Measurements from ENCODE around the gene MAST4.

MAST4 gene

DNA sequence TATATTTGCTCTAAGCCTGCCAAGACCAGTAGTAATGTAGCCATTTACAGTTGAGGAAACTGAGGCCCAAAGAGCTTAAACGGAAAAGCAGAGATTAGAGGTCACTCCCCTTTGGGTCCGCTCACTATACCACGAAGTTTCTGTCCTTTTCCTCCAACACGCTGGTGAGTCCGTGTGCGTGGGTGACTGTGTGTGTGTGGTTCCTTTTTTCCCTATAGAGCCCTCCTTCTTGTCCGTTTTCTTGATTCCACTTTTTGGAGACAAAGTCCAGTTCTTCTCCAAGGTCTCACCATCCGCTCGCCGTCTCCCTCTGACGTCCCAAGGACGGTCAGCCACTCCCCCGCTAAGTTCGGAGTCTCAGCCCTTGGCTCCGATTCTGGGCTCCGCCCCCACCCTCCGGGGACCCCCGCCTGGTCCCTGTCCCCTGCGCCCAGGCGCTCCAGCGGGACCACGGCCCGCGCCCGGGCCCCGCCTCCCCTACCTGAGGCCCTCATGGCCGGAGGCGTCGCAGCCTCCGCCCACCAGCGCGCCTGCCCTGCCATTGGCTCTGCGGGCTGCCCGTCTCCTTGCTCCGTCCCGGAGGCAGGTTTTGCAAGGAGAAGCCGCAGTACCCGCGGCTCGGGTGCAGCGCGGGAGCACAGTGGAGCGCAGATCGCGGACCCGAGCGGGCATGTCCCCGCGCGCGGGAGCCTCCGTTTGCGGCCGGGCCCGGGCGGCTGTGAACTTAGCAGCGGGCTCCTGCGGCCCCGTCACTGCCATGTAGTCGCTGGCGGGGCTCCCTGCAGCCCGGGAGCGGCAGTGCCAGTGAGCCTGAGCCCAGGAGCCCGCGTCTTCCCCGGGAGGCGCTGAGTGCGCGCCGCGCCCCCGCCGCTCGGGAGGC lies at the start of gene MAST4:
Gene MAST4, plus strand, starts transcription at position 638 of the 880 bp plus-strand sequence. CDS start 263 bp downstream, outside the sequence.
- DNase-seq (ENCODE audit: low read depth in 4 of 4, low spot score in 1 of 4): peak in 3 of 4 experiments; percentile 30 to 73 (median 57)

DNA sequence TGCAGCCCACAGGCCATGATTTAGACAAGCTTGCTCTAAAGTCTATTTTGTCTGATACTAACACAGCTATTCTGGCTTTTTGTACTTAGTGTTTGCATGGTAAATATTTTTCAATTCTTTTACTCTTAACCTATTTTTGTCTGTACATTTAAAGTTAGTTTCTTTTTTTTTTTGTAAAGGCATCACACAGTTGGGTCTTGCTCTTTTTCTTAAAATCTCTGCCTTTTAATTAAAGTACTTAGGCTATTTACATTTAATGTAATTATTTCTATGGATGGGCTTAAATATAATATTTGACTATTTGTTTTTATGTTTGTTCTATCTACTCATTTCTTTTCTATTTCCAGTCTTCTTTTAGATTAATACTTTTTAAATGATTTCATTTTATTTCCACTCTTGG lies 49.7 kb upstream of the MAST4 start:
- DNase-seq (ENCODE audit: low read depth in 4 of 4, low spot score in 1 of 4): no peak

DNA sequence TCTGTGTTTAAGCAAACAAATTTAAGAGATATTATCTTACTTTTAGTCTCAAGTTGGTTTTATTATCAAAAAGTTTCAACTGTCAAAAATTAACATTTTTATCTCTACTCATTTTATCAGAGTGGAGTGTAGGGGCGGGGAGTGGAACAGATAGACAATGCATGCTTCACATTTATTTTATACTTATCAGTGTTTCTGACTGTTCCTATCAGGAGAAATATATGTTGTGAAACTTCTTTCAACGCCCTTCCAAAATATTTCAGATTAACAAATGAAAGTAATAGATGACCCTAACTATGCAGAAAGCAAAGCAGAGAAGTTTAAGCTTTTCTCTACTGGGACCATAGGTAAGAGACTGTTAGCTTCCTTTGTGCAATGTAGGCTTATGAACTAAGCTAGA lies 44.9 kb upstream of the MAST4 start:
- no peak for DNase-seq (ENCODE audit: low read depth in 4 of 4, low spot score in 1 of 4)

DNA sequence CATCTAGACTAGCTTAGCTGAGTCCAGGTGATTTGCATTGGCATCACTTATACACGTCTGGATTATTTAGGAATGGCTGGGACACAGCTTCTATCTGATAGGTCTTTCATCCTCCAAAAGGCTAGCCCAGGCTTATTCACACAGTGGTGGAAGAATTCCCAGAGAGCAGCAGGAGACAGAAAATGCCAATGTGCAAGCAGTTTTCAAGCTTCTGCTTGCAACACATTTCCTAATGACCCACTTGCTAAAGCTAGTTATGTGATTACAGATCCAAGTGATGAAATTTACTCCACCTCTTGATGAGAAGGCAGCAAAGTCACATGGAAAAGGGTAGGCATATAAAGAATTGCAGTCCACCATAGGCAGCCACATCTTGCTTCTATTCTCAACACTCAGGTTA lies 44.2 kb upstream of the MAST4 start:
- no peak for DNase-seq (ENCODE audit: low read depth in 4 of 4, low spot score in 1 of 4)

DNA sequence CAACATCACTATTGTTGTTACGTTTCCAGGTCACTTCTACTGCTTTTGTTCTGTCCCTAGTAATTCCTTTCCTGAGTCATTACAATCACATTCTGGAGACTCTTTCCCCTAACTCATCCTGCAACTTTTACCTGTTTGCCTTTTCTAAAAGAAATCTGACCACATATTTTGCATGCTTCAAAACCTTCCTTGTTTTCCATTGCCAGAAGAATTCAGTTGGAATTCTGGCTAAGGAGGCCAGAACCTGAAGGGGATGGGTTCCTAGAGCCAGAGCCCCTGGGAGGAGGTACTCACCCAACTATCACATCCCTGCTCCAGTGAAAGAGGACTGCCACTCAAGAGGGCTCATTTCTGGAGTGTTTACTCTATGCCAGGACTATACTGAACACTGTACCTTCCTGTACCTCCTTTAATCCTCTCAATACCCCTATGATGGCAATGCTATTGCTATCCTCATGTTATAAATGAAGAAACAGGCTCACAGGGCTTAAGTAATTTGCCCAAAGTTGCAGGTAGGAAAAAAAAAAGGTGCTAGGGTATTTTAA lies 42.8 kb upstream of the MAST4 start:
- no peak for DNase-seq (ENCODE audit: low read depth in 4 of 4, low spot score in 1 of 4)

DNA sequence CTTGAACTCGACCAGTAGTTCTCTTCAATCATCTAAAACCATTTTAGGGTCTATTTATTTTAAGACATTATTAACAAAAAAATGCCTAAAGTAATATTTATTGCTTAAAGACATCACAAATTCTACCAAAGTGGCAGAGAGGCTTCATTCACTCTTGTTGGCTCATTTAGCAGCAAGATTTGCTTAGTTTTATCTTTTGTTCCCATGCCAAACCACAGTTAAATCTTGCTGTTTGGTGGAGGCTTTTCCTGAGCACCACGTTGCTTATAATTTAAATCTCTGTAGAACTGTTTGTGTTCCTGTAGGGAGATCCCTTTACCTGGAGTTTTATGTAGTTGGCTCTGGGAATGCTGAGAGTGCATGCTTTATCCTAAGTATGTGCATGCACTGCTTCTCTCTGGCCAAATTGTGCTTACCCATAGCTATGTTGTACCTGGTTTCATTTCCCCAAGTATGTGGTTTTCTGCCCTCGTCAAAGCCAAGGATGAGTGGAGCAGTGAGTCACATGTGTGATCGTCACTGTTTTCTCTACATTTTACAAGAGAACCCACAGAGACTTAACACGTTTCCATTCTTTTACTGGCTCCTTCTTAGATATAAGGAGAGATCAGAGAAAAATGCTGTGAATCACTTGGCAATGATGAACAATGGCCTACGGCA lies 42.1 kb upstream of the MAST4 start:
- peak in 1 of 4 experiments; percentile 21 for DNase-seq (ENCODE audit: low read depth in 4 of 4, low spot score in 1 of 4)

DNA sequence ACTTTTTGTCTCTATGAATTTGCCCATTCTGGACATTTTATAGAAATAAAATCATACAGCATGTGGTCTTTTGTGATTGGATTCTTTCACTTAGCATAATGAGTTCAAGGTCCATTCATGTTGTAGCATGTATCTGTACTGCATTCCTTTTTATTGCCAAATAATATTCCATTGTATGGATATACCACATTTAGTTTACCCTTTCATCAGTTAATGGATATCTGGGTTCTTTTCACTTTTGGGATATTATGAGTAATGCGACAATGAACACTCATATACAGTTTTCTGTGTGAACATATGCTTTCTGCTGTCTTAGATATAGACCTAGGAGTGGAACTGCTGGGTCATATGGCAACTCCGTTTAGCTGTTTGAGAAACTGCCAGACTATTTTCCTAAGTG lies 41.3 kb upstream of the MAST4 start:
- DNase-seq (ENCODE audit: low read depth in 4 of 4, low spot score in 1 of 4): no peak

DNA sequence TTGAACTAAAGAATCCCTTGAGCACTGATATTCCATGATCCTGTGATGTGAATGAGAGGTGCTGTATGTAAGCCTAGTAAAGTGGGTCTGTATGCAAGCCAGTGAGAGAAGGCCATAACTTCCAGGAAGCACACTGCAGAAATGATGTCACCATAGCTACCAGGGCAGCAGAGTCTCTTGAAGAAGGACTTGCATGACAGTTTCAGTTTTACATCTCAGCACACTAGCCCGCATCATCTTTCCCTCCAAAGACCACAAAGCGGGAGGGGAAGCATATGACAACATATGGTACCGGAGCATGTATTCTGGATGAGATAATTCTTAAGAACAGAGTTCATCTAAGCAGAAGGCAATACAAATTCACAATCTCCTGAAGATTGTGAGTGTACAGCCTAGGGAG lies 37.6 kb upstream of the MAST4 start:
- DNase-seq (ENCODE audit: low read depth in 4 of 4, low spot score in 1 of 4): no peak

DNA sequence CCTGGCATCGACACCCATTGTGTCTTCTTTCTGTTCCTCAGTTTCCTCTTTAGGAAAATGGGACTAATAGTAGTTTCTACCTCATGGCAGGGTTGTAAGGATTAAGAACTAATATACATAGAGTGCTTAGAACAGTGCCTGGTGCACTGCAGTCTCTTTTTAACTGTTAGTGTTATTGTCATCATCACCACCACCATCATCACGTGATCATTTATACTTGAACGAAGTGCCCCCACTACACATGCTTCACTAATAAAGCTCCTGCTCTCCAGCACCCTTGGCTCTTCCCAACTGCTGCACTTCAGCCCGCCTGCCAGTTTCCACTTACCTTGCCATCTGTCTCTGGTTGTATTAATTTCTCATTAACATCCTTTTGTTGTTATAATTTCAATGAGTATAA lies 35.8 kb upstream of the MAST4 start:
- DNase-seq (ENCODE audit: low read depth in 4 of 4, low spot score in 1 of 4): no peak

DNA sequence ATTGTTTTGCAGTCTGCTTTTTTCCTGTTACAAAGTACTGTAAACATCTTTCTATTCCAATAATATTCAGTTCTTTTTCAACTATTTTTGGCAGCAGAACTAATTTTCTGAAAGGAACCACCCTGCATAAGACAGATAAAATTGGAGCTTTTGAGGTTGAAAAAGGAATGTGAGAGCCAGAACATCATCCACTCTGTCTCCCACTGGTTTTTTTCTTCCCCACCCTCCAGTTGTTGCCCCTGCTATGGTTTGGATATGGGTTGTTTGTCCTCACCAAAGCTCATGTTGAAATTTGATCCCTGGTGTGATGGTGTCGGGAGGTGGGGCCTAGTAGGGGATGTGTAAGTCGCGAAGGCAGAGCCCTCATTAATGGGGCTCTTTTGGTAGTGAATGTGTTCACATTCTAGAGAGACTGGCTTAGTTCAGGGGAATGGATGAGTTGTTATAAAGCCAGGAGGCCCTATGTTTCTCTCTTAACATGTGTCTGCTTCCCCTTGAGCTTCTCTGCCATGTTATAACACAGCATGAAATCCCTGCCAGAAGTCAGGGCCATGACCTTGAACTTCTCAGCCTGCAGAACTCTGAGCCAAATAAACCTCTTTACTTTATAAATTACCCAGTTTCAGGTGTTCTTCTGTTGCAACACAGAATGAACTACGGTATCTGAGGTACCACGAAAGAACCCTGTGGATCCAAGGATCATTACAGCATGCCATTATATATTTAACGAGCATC lies 34.8 kb upstream of the MAST4 start:
- DNase-seq (ENCODE audit: low read depth in 4 of 4, low spot score in 1 of 4): no peak

DNA sequence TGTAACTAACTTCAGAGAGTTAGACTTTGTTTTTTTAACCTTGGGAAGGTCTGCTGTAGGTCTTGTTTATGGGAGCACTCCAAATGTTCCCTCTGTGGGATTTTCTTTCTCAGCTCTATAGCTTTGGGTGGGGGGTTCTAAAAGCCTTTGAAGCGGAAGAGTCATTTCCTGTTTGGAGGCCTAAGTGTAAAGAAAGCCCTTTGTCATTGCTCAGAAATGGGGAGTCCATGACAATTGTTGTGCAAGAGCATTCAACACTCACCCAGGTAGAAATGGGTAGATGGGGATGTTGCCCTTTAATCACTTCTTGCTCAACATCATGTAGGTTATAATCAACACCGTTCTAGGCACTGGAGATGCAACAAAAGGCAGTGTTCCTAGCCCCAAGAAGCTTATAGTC lies 30.3 kb upstream of the MAST4 start:
- DNase-seq (ENCODE audit: low read depth in 4 of 4, low spot score in 1 of 4): no peak

DNA sequence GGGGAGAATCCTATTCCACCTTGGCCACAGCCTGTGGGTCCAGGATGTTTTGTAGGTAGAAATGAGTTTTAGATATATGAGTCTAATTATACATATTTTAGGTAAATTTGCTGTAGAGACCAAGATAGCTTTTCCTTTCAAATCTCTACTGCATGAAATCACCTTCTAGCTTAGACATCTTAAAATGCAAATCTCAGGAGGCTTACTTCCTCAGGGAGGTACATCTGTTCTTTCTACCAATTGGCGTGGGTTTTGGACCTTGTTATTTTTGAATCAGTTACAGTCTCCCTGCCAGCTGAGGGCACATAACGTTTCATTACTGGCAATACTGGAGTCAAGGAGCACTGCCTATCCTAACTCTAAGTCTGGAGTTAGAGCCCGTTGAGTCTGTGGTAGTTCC lies 28.7 kb upstream of the MAST4 start:
- DNase-seq (ENCODE audit: low read depth in 4 of 4, low spot score in 1 of 4): no peak

DNA sequence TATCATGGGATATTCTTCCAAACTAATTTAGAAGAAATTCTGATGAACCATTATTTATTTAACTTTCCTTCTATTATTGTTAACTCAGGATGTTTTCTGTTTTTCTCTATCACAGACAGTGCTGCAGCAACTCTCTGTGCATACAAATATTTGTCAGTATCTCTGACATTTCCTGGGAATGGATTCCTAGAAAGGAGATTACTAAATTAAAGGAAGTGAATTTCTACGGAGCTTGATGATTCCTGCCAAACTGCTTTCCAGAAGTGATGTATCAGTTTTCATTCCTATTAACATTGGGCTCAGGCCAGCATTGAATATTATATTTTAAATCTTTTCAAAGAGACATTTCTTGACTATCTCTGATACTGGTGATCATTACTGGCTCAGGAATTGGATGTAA lies 26.0 kb upstream of the MAST4 start:
- DNase-seq (ENCODE audit: low read depth in 4 of 4, low spot score in 1 of 4): no peak

DNA sequence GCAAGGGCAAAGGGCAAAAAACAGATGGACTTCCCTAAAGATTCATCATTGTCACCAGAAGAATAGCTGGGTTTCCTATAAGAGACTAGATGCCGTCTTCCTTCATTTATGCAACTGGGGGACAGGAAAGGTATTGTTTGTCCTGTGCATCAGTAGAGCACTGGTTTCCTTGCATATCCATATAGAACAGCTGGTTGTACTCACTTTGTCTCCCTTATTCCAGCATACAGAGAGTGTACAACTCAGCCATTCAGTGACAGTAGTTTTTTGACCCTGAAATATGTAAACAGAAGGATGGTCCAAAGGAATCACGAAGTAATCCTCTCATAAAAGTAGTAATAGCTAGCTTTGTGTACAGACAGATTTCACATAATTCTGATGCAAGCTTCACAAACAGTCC lies 22.5 kb upstream of the MAST4 start:
- no peak for DNase-seq (ENCODE audit: low read depth in 4 of 4, low spot score in 1 of 4)

DNA sequence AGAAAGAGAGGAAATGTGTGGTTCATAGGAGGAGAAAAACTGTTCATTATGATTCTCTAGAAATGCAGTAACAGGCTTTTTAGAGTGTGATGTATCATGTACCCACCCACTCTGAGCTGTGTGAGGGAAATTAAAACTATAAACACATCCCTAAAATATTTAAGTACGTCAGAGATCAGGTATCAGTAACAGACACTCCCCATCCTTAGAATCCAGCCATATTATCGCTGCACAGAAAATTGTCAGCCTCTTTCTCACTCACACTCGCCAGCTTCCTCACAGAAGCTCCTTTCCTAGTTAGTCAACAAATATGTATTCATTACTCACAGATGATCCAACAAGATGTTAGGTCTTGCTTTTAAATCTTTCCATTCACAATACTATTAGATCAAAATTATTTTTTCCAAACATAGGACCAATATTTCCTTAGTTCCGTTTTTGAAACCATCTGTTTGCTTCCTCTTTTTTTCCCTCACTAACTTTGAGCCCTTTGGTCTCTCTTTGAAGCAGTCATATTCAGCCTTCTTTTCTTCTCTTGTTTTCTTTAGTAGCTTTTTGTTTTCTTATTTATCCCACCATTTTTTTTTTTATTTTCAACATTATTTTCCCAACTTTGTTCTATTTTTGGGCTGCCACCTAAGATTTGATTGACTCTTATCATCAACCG lies 13.6 kb upstream of the MAST4 start:
- no peak for DNase-seq (ENCODE audit: low read depth in 4 of 4, low spot score in 1 of 4)

DNA sequence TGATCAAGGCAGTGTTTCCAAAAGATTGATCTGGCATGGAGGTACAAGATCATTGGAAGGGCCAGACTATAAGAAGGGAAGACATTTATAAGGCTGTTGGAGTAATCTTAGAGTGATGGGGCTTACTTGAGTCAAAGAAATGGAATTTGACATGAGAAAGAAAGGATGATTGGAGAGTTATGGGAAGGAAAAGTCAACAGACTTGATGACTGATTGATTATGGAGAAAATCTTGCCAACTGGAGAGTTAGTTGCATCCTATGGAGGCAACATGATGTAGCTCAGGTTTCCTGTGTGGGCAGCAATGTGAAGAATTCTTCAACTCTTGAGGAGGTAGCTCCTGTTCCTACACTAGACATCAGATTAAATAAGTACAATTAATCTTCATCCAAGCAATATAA lies 10.9 kb upstream of the MAST4 start:
- DNase-seq (ENCODE audit: low read depth in 4 of 4, low spot score in 1 of 4): no peak

DNA sequence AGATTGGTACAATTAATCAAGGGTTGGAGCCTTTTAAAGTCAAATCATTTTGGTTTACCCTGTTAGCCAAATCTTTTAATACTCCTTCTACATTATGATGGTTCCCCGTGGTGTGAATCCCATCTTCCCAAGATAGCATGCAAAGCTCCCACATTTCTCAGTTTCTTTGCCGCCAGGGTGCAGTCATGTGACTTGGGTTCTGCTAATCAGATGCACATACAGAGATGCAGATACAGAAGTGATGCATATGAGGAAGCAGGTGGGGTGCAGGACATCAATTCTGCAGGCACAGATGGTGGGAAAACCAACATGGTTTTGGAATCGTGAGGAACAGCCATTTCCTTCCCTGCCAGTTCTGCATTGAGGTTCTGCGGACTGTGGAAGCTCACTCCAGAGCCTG lies 8.4 kb upstream of the MAST4 start:
- DNase-seq (ENCODE audit: low read depth in 4 of 4, low spot score in 1 of 4): no peak

DNA sequence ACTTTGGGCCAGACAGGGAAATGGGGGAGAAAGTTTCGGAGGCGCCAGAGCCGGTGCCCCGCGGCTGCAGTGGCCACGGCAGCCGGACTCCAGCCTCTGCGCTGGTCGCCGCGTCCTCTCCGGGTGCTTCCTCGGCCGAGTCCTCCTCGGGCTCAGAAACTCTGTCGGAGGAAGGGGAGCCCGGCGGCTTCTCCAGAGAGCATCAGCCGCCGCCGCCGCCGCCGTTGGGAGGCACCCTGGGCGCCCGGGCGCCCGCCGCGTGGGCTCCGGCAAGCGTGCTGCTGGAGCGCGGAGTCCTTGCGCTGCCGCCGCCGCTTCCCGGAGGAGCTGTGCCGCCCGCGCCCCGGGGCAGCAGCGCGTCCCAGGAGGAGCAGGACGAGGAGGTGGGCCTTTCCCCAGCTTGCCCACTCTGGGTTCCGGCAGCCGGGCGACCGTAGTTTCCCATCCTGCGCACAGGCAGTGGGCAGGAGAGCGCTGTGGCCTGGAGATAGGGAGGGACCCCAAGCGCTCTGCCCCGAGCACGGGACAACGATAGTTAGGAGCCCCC lies 516 bp downstream of the MAST4 start:
- DNase-seq (ENCODE audit: low read depth in 4 of 4, low spot score in 1 of 4): no peak

DNA sequence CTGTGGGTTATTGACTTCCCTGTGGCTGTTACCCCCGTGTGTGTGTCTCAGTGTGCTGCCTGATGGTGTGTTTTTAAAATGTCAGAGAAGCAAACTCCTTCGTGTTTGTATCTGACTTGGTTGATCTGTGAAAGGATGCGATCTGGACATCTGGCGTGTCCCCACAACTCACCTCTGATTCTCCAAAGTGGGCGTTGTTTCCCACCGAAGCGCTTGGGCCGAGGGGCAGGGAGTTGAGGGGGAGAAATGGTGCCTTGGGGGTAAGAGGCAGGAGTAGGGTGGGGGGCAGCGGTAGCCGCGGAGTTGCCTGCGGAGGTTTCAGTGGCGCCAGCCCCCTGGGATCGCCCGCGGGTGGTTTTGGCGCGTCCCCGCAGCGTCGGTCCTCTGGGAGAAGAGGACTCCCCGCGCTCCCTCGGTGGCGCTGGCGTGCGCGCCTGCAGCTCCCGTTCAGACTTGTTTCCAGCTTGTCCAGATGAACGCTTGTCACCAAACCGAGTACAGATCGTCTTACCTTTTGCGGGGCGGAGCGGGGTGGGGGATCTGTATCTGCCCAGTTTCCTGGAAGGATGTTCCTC lies 1.1 kb downstream of the MAST4 start:
- DNase-seq (ENCODE audit: low read depth in 4 of 4, low spot score in 1 of 4): no peak

DNA sequence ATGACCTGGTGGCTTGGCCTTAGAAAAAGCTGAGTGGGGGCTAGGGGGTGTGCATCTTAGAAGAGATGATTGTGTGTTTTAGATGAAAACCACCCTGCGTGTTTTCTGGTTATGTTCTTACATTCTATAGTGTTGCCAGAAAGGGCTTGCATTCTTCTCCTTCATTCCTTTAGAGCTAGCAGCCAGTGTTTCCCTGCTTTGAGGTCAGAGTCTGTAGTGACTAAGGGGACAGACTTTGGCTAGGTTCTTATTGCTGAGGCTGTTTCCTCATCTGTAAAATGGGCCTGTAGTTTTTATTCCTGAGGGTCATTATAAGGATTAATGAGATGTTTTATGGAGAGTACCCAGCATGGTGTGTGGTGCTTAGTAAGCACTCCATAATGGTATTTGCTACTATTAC lies 6.4 kb downstream of the MAST4 start:
- no peak for DNase-seq (ENCODE audit: low read depth in 4 of 4, low spot score in 1 of 4)

DNA sequence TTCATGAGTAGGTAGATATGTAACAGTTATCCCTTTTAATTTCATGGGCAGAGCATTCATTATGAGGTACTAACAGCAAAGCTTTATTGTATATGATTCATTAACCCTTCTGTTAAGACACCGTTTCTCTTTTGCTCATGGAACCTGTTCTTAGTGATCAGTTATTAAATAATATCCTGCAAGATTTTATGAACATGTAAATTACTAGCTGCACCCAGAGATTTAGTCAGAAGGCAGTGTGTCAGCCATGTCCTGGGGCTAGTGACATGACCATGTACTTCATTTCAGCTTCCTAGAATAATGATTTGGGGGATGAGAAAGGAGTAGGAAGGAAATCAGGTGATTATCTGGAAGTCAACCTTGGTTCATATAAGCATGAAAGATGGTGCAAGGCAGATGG lies 7.0 kb downstream of the MAST4 start:
- no peak for DNase-seq (ENCODE audit: low read depth in 4 of 4, low spot score in 1 of 4)

Data from stimulated activated CD4-positive, alpha-beta T cell treated with anti-CD3 and anti-CD28 coated beads, Interleukin-1b, Interleukin-23, amount 100 ng/mL, for 24 hours (primary cell).